Astrocyte of the cerebellum (primary cell): Measurements from ENCODE around the gene EMILIN1.

ENCODE experiments used
- DNase-seq: peaks from one replicate; pipeline ENCODE4 v3.0.0-alpha.2; 2011; ENCODE audit warnings: low read depth
- H3K4me3 ChIP-seq: 2 replicates; pipeline ENCODE4 v1.5.1; 2011; ENCODE audit warnings: mild to moderate bottlenecking, low read depth, low read length, moderate library complexity
- in situ Hi-C: cut with HindIII; loops from 2 replicates; pipeline ENCODE4 v1.10.0; 2017; ENCODE audit warnings: low sequenced_read_pairs
- TF ChIP-seq, protein P1 (sequence below): IDR thresholded peaks from 2 replicates; pipeline ENCODE4 v1.5.1; 2012; ENCODE audit warnings: low read length, low read depth, moderate library complexity, mild to moderate bottlenecking; ENCODE audit errors: missing control alignments

EMILIN1 gene

DNA sequence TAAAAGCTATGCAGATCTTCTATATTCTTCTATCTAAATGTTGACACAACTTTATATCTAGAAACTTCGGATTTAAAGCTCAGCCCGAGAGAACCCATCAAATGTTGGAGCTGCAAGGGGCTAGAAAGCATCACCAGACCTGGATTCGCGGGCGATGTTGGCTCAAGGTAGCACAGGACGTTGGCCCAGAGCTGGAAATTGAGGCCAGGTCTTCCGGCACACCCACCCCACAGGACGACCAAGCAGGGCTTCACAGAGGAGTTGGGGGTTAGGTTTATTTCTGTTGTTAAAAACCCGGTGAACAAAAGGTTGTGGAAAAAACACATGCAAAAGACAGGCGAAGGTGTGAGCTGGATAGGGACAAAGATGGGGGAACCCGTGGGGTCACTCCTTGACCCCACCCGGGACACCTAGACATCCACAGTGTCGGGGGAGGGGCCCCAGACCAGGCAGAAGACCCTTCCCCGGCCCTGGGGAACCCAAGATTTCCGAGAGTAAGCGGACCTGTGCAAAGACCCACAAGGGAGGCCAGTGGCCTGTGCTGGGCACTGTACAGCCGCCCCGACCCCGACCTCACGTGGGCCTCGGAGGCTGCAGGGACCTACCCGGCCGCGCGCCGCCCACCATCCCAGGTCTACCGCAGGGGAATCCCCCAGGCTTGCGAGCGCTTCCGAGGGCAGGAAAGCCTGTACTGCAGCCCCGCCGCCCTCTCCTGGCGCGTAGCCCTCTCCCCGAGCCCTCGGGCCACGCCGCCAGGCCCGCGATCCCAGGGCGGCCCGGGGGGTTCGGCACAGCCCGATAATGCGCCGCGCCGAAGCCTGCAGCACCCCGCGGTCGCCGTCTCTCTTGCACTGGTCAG is 28.8 kb upstream of the EMILIN1 start:
- H3K4me3 ChIP-seq: peak overlapping the region; percentile 92
- DNase-seq: no peak
- TF ChIP-seq, protein P1, sequence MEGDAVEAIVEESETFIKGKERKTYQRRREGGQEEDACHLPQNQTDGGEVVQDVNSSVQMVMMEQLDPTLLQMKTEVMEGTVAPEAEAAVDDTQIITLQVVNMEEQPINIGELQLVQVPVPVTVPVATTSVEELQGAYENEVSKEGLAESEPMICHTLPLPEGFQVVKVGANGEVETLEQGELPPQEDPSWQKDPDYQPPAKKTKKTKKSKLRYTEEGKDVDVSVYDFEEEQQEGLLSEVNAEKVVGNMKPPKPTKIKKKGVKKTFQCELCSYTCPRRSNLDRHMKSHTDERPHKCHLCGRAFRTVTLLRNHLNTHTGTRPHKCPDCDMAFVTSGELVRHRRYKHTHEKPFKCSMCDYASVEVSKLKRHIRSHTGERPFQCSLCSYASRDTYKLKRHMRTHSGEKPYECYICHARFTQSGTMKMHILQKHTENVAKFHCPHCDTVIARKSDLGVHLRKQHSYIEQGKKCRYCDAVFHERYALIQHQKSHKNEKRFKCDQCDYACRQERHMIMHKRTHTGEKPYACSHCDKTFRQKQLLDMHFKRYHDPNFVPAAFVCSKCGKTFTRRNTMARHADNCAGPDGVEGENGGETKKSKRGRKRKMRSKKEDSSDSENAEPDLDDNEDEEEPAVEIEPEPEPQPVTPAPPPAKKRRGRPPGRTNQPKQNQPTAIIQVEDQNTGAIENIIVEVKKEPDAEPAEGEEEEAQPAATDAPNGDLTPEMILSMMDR: no peak
- in situ Hi-C loops: no loop called here

DNA sequence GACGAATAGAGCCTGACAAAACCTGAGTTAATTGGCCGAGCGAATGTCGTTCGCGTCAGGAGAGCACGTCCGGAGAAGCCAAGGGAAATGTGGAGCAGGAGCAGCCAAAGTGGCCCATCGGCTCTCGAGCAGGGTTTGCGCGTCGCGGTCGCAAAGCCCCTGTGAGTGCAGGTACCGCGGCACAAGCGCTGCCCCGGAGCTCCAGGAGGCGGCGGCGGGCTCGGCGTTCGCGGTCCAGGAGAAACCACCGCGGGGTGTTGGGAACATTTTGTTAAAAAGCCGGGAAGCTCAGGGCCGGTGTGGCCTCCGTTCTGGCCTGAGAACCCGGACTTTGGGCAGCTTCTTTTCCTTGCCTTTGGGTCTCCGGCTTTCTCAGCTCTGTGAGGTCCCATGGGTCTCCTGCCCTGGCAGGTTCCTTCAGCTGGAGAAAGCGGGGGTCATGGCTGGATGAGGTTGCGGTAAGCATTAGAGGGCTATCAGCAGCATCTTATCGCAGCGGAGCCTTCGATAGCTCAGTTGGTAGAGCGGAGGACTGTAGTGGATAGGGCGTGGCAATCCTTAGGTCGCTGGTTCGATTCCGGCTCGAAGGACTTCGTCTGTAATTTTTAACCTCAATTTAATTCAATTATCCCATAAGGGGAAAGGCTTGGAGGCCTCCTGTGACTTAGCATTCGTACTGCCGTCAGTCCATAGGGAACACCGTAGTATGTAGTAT is 28.0 kb upstream of the EMILIN1 start:
- in situ Hi-C loops: no loop called here
- TF ChIP-seq, protein P1: peak; percentile 41
- peak; percentile 79 for DNase-seq
- H3K4me3 ChIP-seq: peak overlapping the region; percentile 92

DNA sequence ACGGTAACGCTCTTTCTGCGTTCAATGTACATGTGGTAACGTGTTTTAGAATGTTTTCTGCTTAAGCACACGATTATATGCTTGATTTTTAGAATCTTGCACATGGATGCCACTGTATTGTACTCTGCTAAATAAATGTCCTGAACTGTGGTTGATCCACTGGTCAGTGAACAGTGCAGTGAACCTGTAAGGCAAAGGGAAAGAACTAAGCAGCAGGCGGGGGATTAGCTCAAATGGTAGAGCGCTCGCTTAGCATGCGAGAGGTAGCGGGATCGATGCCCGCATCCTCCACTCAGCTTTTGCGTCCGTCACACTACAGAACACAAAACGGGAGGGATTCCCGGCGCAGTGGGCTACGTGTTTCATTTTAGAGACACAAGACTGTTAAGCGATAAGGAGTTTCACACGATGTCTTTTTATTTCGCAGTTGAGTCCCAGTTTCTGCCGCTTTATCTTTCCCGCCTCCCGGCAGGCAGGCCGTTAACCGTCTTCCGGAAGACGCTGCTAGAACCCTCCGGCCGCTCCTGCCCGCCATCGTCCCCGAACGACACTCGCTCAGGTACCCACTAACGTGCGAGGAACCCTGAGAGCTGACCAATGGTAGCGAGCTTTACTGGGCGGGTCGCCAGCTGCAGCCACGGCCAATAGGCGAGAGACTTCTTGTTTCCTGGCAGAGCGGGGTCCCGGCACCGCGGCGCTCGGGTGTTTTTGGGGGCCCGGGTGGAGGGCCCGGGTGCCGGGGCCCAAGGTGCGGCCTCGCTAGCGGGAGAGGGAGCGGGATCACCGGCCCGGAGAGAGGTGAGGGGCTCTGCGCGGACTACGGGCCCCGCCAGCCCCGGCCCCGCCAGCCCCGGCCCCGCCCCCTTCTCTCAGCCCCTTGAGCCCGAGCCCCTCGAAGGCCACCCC is 27.2 kb upstream of the EMILIN1 start, which contains the start of gene AGBL5:
AGBL5 (plus strand) TSS at position 673 of the 906 bp plus-strand sequence. CDS start 1,291 bp downstream, outside the sequence.
- H3K4me3 ChIP-seq: peak within 1 kb of the TSS; percentile 92
- peak; percentile 78 for DNase-seq
- in situ Hi-C loops: no loop called here
- TF ChIP-seq, protein P1: no peak

DNA sequence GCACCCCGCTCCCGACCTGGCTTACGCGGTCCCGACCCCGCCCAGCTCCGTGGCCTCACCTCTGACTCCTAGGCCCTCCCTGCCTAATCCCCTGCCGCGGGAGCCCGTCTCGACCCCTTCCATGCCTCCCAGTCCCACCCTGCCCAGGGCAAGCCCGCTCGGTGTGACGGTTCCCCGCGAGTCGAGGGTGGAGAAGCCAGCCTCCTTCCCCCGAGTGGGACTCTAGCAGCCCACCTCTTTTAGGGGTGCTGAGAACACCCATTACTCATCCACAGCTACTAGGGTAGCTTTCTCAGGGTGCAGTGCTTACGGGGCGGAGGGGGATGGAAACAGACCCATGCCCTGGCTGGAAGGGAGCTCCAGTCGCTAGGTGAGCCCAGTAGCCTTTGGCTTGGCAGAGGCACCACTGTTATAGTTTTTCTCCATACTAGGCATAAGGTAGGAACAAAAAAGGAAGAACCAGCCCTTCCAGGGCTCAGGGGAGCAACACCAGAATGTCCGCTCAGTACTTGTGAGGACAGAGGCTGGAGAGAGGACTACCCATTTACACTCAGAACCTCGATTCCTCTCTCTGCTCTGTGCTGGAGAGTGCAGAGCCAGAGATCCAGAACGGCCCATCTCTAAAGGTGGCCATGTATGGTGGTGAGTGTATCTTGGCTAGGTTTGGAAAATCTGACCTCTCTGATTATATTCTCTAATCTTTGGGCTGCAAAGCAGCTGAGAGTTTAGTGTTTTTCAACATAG is 26.3 kb upstream of the EMILIN1 start:
- TF ChIP-seq, protein P1: no peak
- H3K4me3 ChIP-seq: peak overlapping the region; percentile 92
- in situ Hi-C loops: no loop called here
- DNase-seq: no peak

DNA sequence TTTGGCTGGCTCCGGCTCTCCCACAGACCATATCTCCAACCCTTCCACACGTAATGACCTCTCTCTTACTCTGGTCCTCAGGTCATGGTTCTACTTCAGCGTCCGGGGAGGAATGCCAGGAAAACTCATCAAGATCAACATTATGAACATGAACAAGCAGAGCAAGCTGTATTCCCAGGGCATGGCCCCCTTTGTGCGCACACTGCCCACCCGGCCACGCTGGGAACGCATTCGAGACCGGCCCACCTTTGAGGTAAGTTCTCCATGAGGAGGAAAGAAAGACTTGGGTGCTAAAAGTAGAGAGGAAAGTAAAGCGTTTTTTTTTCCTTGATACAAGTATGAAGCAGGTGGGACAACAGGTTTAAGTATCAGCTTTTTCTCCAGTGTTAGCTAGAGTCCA is 25.1 kb upstream of the EMILIN1 start:
- no peak for DNase-seq
- in situ Hi-C loops: no loop called here
- TF ChIP-seq, protein P1: no peak
- H3K4me3 ChIP-seq: no peak overlapping the region

DNA sequence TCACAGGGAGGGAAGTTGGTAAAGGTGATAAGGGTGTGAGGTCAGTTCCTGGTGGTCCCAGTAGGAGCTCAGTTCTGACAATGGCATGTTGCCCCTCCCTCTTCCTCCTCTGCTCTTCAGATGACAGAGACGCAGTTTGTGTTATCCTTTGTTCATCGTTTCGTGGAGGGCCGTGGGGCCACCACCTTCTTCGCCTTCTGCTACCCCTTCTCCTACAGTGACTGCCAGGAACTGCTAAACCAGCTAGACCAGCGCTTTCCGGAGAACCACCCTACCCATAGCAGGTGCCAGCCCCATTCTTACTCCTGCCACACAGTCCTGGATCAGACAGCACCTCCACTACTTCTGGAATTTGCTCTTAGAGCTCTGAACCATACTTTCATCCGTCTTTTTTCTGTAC is 24.6 kb upstream of the EMILIN1 start:
- in situ Hi-C loops: no loop called here
- TF ChIP-seq, protein P1: no peak
- DNase-seq: no peak
- no peak overlapping the region for H3K4me3 ChIP-seq
